ENCODE data around the gene ZBTB7B.
"Not testable (repeated sequence)": the region's sequence is repeated elsewhere in the genome, so short reads cannot be mapped to it uniquely, and the experiment has no call there.

The ZBTB7B gene

GRCh38 chr1:154989195-154989860, 13.3 kb upstream of the ZBTB7B start:
- FAIRE-seq = no peak

GRCh38 chr1:154990276-154990675, 12.3 kb upstream of the ZBTB7B start:
- FAIRE-seq = no peak

GRCh38 chr1:154992721-154993571, 9.7 kb upstream of the ZBTB7B start:
- no peak for FAIRE-seq

GRCh38 chr1:154993572-154994268, 8.9 kb upstream of the ZBTB7B start, which contains the start of gene LENEP:
Gene LENEP (plus strand): TSS chr1:154993586. CDS start chr1:154993608, 22 bp downstream.
- FAIRE-seq = no peak

GRCh38 chr1:154994269-154994587, 8.4 kb upstream of the ZBTB7B start:
- FAIRE-seq = no peak

- no peak for FAIRE-seq
Observed at GRCh38 chr1:154994591-154994990, 8.0 kb upstream of the ZBTB7B start.

GRCh38 chr1:154995301-154995983, 7.2 kb upstream of the ZBTB7B start:
- not testable (repeated sequence) for FAIRE-seq

- no peak for FAIRE-seq
Observed at GRCh38 chr1:154996966-154997701, 5.5 kb upstream of the ZBTB7B start.

GRCh38 chr1:154998201-154998780, 4.3 kb upstream of the ZBTB7B start:
- no peak for FAIRE-seq

GRCh38 chr1:154998818-154999570, 3.6 kb upstream of the ZBTB7B start:
- no peak for FAIRE-seq

GRCh38 chr1:154999571-155000410, 2.8 kb upstream of the ZBTB7B start:
- FAIRE-seq = no peak

GRCh38 chr1:155000411-155000725, 2.2 kb upstream of the ZBTB7B start:
- no peak for FAIRE-seq

GRCh38 chr1:155000726-155001424, 1.7 kb upstream of the ZBTB7B start:
- FAIRE-seq = no peak

GRCh38 chr1:155001425-155001674, 1.3 kb upstream of the ZBTB7B start:
- FAIRE-seq = no peak

- FAIRE-seq = no peak
Observed at GRCh38 chr1:155001675-155002463, 733 bp upstream of the ZBTB7B start.

- FAIRE-seq = no peak
Observed at GRCh38 chr1:155003227-155003765, 694 bp downstream of the ZBTB7B start.

GRCh38 chr1:155003766-155004351, 1.3 kb downstream of the ZBTB7B start:
- FAIRE-seq = no peak

- FAIRE-seq = no peak
Observed at GRCh38 chr1:155004352-155005075, 1.9 kb downstream of the ZBTB7B start.

Measured in endometrium (tissue), 2 donors.